H1 (cell line): ENCODE results near the gene NFAT5. TPM values are rescaled to one million over a fixed set of nuclear protein-coding genes. Genes with fewer than 3 reads are reported as not detected.

Source experiments
- CTCF ChIA-PET: fragments of 300-600 bp; sonication (Branson Sonifier 250); formaldehyde crosslinking; loops from one replicate; lab custom pipeline; 2021; ENCODE audit not compliant: partially characterized antibody; lab: Charles Lee
- POLR2A ChIA-PET: fragments of 300-600 bp; sonication (Branson Sonifier 250); formaldehyde crosslinking; loops from one replicate; lab custom pipeline; 2021; ENCODE audit warnings: inconsistent platforms; ENCODE audit not compliant: partially characterized antibody; lab: Charles Lee
- DNase-seq, 2 experiments: peaks; one replicate each; pipeline versions ENCODE4 v3.0.0 to v3.0.0-alpha.2; 2010 to 2022; ENCODE audit warnings: low spot score in 2 of 2, low read depth in 1 of 2, mixed read lengths in 1 of 2
- FAIRE-seq: peaks from 2 replicates; lab custom pipeline; 2011; peaks lifted over from hg19 to GRCh38; lab: Jason Lieb, UNC
- H2AFZ ChIP-seq: 2 replicates; pipeline ENCODE4 v1.8.1; 2012; ENCODE audit warnings: low read length, inconsistent platforms
- H2AK5ac ChIP-seq: 2 replicates; pipeline ENCODE4 v1.6.1; 2013; ENCODE audit warnings: low read depth, low read length
- H2BK120ac ChIP-seq: replicated peaks from 2 replicates; pipeline ENCODE3; 2013; ENCODE audit warnings: low read depth, low read length, inconsistent platforms
- H2BK12ac ChIP-seq: 2 replicates; pipeline ENCODE4 v1.6.1; 2013; ENCODE audit warnings: low read depth, low read length
- H2BK15ac ChIP-seq: 2 replicates; pipeline ENCODE4 v1.6.1; 2013; ENCODE audit warnings: low read length
- H2BK20ac ChIP-seq: 2 replicates; pipeline ENCODE4 v1.6.1; 2013; ENCODE audit warnings: low read length
- H2BK5ac ChIP-seq: 2 replicates; pipeline ENCODE4 v1.6.1; 2013; ENCODE audit warnings: low read depth, low read length
- H3K14ac ChIP-seq: 2 replicates; pipeline ENCODE4 v1.6.1; 2013; ENCODE audit warnings: inconsistent platforms; ENCODE audit not compliant: insufficient read length
- H3K18ac ChIP-seq: 2 replicates; pipeline ENCODE4 v1.6.1; 2013; ENCODE audit warnings: low read length; ENCODE audit errors: extremely low read depth
- H3K23ac ChIP-seq: 2 replicates; pipeline ENCODE4 v1.6.1; 2013; ENCODE audit warnings: inconsistent platforms; ENCODE audit not compliant: insufficient read length
- H3K23me2 ChIP-seq: 2 replicates; pipeline ENCODE4 v1.6.1; 2013; ENCODE audit warnings: low read depth, low read length
- H3K27ac ChIP-seq: 2 replicates; pipeline ENCODE4 v1.6.1; 2011; ENCODE audit warnings: low read depth, low read length, inconsistent platforms
- H3K27me3 ChIP-seq, 4 experiments: replicated peaks in 1 of 4; 1 replicate in 1 of 4; 2 replicates in 3 of 4; pipeline versions ENCODE4 v1.6.1 to v1.8.1; 2011 to 2013; ENCODE audit warnings: low read length in 3 of 4, mild to moderate bottlenecking in 3 of 4, inconsistent platforms in 2 of 4, mixed read lengths in 2 of 4, moderate library complexity in 1 of 4; ENCODE audit not compliant: control insufficient read depth in 3 of 4, insufficient read depth in 3 of 4; ENCODE audit errors: extremely low read depth in 1 of 4
- H3K36me3 ChIP-seq, 4 experiments: 2 replicates each; pipeline versions ENCODE4 v1.6.1 to v1.8.1; 2011 to 2013; ENCODE audit warnings: mild to moderate bottlenecking in 4 of 4, low read length in 3 of 4, moderate library complexity in 2 of 4, control low read depth in 1 of 4, inconsistent platforms in 1 of 4; ENCODE audit not compliant: insufficient read depth in 4 of 4, control insufficient read depth in 2 of 4
- H3K4ac ChIP-seq: replicated peaks from 2 replicates; pipeline ENCODE3; 2013; ENCODE audit warnings: low read length, low read depth, mixed read lengths, inconsistent platforms; ENCODE audit not compliant: insufficient read length
- H3K4me1 ChIP-seq, 4 experiments: replicated peaks in 1 of 4; 1 replicate in 1 of 4; 2 replicates in 3 of 4; pipeline versions ENCODE4 v1.6.1 to v1.8.1; 2011 to 2013; ENCODE audit warnings: low read length in 3 of 4, inconsistent platforms in 2 of 4, mixed read lengths in 1 of 4; ENCODE audit not compliant: insufficient read depth in 4 of 4, control insufficient read depth in 3 of 4
- H3K4me2 ChIP-seq, 2 experiments: 2 replicates each; pipeline versions ENCODE4 v1.6.1 to v1.8.1; 2011 to 2013; ENCODE audit warnings: low read depth in 2 of 2, low read length in 2 of 2, control low read depth in 1 of 2, inconsistent platforms in 1 of 2, mild to moderate bottlenecking in 1 of 2; ENCODE audit not compliant: insufficient read depth in 1 of 2
- H3K4me3 ChIP-seq, 4 experiments: fragments of 200-600, 300-600 bp in 1 of 4; sonication (generic), shearing (Covaris generic), sonication (Bioruptor Twin) in 1 of 4; 2 replicates each; pipeline versions ENCODE4 v1.5.1 to v1.8.1; 2011 to 2016; ENCODE audit warnings: low read length in 4 of 4, low read depth in 3 of 4, control low read depth in 2 of 4, inconsistent platforms in 2 of 4, mild to moderate bottlenecking in 2 of 4, mixed read lengths in 1 of 4, moderate library complexity in 1 of 4; ENCODE audit not compliant: insufficient read depth in 2 of 4; ENCODE audit errors: extremely low read depth in 1 of 4
- H3K56ac ChIP-seq: replicated peaks from 2 replicates; pipeline ENCODE3; 2013; ENCODE audit warnings: low read depth, mild to moderate bottlenecking, mixed read lengths, low read length, inconsistent platforms; ENCODE audit not compliant: insufficient read length
- H3K79me1 ChIP-seq: 2 replicates; pipeline ENCODE4 v1.6.1; 2013; ENCODE audit warnings: low read depth, low read length, control low read depth
- H3K79me2 ChIP-seq, 2 experiments: 2 replicates each; pipeline versions ENCODE4 v1.6.1 to v1.8.1; 2012 to 2013; ENCODE audit warnings: low read length in 2 of 2, mild to moderate bottlenecking in 2 of 2, inconsistent platforms in 1 of 2; ENCODE audit not compliant: insufficient read depth in 2 of 2, control insufficient read depth in 1 of 2
- H3K9ac ChIP-seq, 4 experiments: replicated peaks in 1 of 4; 1 replicate in 1 of 4; 2 replicates in 3 of 4; pipeline versions ENCODE4 v1.6.1 to v1.8.1; 2011 to 2013; ENCODE audit warnings: low read depth in 3 of 4, low read length in 3 of 4, control low read depth in 2 of 4, mild to moderate bottlenecking in 2 of 4, moderate library complexity in 2 of 4, inconsistent platforms in 1 of 4; ENCODE audit errors: extremely low read depth in 1 of 4
- H3K9me3 ChIP-seq, 2 experiments: 2 replicates each; pipeline versions ENCODE4 v1.6.1 to v1.8.1; 2012 to 2013; ENCODE audit warnings: mild to moderate bottlenecking in 2 of 2, moderate library complexity in 2 of 2, control low read depth in 1 of 2, inconsistent platforms in 1 of 2, low read depth in 1 of 2, low read length in 1 of 2, mixed read lengths in 1 of 2; ENCODE audit not compliant: insufficient read depth in 2 of 2
- H4K20me1 ChIP-seq, 2 experiments: replicated peaks in 1 of 2; 2 replicates each; pipeline versions ENCODE3 to v1.8.1; 2011 to 2013; ENCODE audit warnings: inconsistent platforms in 2 of 2, low read length in 2 of 2, mild to moderate bottlenecking in 1 of 2; ENCODE audit not compliant: insufficient read depth in 2 of 2, control insufficient read depth in 1 of 2
- H4K5ac ChIP-seq: 2 replicates; pipeline ENCODE4 v1.6.1; 2013; ENCODE audit warnings: low read length, low read depth, mixed read lengths, inconsistent platforms; ENCODE audit not compliant: insufficient read length
- H4K8ac ChIP-seq: 2 replicates; pipeline ENCODE4 v1.8.0; 2013; ENCODE audit warnings: mild to moderate bottlenecking, moderate library complexity, low read length, inconsistent platforms; ENCODE audit not compliant: insufficient read depth; ENCODE audit errors: extremely low read depth
- H4K91ac ChIP-seq: replicated peaks from 2 replicates; pipeline ENCODE3; 2013; ENCODE audit warnings: low read length, mixed read lengths, inconsistent platforms; ENCODE audit not compliant: insufficient read length
- CHD1 ChIP-seq: IDR thresholded peaks from 2 replicates; pipeline ENCODE4 v1.6.1; 2012; ENCODE audit warnings: low read depth, low read length, improper control_type of control experiment
- JUN ChIP-seq: IDR thresholded peaks from 2 replicates; pipeline ENCODE4 v1.6.1; 2011; ENCODE audit warnings: low read depth, mild to moderate bottlenecking, improper control_type of control experiment, low read length
- POU5F1 ChIP-seq: IDR thresholded peaks from 2 replicates; pipeline ENCODE4 v1.6.1; 2011; ENCODE audit warnings: low read depth, mild to moderate bottlenecking, low read length, moderate library complexity
- RAD21 ChIP-seq, 2 experiments: IDR thresholded peaks in 1 of 2; conservative IDR thresholded peaks in 1 of 2; 2 replicates each; pipeline ENCODE4 v1.6.1; 2011; ENCODE audit warnings: low read depth in 2 of 2, low read length in 2 of 2, improper control_type of control experiment in 1 of 2, inconsistent platforms in 1 of 2, mild to moderate bottlenecking in 1 of 2, moderate library complexity in 1 of 2
- TAF1 ChIP-seq: IDR thresholded peaks from 2 replicates; pipeline ENCODE4 v1.6.1; 2011; ENCODE audit warnings: mild to moderate bottlenecking, low read depth, low read length
- WGBS, 2 experiments: shearing (Covaris generic) in 1 of 2; methylation state at CpG; one replicate each; pipeline versions ENCODE4 v1.1.6 to v1.1.7; 2013 to 2015; ENCODE audit warnings: low lambda C conversion rate in 2 of 2, mixed read lengths in 2 of 2, inconsistent platforms in 1 of 2, low coverage in 1 of 2, missing lambda C conversion rate in 1 of 2; ENCODE audit not compliant: insufficient replicate concordance in 2 of 2, insufficient coverage in 1 of 2, insufficient read length in 1 of 2; ENCODE audit errors: extremely low coverage in 1 of 2, missing lambda C conversion rate in 1 of 2; 5-methylcytosine and 5-hydroxymethylcytosine counted together
- polyA plus RNA-seq, 7 experiments: library from polyadenylated mRNA; depleted of rRNA in 3 of 7; stranded (reverse) in 5 of 7; unstranded in 2 of 7; fragments of >200 nt in 5 of 7; fragments of 200-250 nt in 2 of 7; gene quantifications; 1 replicate in 5 of 7; 2 replicates in 1 of 7; 4 replicates in 1 of 7; pipeline versions ENCODE4 v1.2.1 to v1.2.3, GENCODE V29; 2011 to 2013; ENCODE audit warnings: missing spikeins in 2 of 7, mixed read lengths in 2 of 7
- total RNA-seq: library from RNA; stranded (reverse); fragmentation: NEBNext Ultra II Directional; extraction: Animal tissue kit (Norgen Biotek cat#: 25700); gene quantifications from 2 replicates; pipeline ENCODE4 v1.2.1, GENCODE V29; 2021

Gene NFAT5
- total and polyA plus RNA-seq, 2 of the 8 experiments (the other 6 are each of a cell fraction or from before 2014, with no cell fraction given): 8.9 to 29.0 TPM

DNA sequence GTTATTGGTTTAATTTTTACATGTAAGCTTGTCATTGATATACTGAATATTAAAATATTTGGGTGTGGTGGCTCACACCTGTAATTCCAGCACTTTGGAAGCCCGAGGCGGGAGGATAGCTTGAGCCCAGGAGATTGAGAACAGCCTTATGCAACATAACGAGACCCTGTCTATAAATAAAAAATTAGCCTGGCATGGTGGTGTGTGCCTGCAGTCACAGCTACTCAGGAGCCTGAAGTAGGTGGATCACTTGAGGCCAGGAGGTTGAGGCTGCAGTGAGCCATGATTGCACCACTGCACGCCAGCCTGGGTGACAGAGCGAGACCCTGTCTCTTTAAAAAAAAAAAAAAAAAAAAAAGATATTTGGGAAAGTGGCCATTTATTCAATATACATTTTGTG, 32.3 kb downstream of the NFAT5 start:
- H3K56ac ChIP-seq: no peak overlapping the region
- H3K79me1 ChIP-seq: no peaks in the 10 kb centered on the region
- no peak overlapping the region for H3K4me2 ChIP-seq
- H3K9me3 ChIP-seq: no peaks in the 10 kb centered on the region
- H3K23me2 ChIP-seq: no peaks in the 10 kb centered on the region
- H2BK12ac ChIP-seq: no peak overlapping the region
- H3K4me3 ChIP-seq: no peak overlapping the region
- no peak for FAIRE-seq
- H3K79me2 ChIP-seq: peaks cover 0 to 30% of the 10 kb centered on the region in 2 experiments; a peak in 2 of 4 replicates
- 94% methylated on average over 5 of the region's 5 CpGs; no CpG with 5 or more reads in 1 of the 2 experiments for WGBS, 2 experiments
- H3K27me3 ChIP-seq: no peaks in the 10 kb centered on the region
- H3K9ac ChIP-seq: no peak overlapping the region
- H3K36me3 ChIP-seq: no peaks in the 10 kb centered on the region
- ChIA-PET POLR2A (no interaction called here), CTCF (interaction anchor here (0.6 to 2.1 kb wide), 4 partner anchors 30 to 111 kb away, joined by 3 to 8 read pairs (median 3); no protein-coding TSS in a partner anchor)
- H3K18ac ChIP-seq: no peak overlapping the region
- H3K27ac ChIP-seq: no peak overlapping the region
- no peak overlapping the region for H2BK20ac ChIP-seq
- H3K4me1 ChIP-seq: no peaks in the 10 kb centered on the region
- peaks cover 0 to 2% of the 10 kb centered on the region in 2 experiments for H4K20me1 ChIP-seq
- no peak overlapping the region for H4K5ac ChIP-seq
- no peak overlapping the region for H2BK120ac ChIP-seq
- H4K91ac ChIP-seq: no peak overlapping the region
- H4K8ac ChIP-seq: no peak overlapping the region
- H3K23ac ChIP-seq: no peak overlapping the region
- H3K4ac ChIP-seq: no peak overlapping the region
- no peak overlapping the region for H2BK15ac ChIP-seq
- DNase-seq: no peak
- H3K14ac ChIP-seq: no peak overlapping the region
- H2AFZ ChIP-seq: no peak overlapping the region
- no peak overlapping the region for H2BK5ac ChIP-seq
- no peak overlapping the region for H2AK5ac ChIP-seq
- TF ChIP-seq TAF1 (no peak), CHD1 (no peak), RAD21 (IDR thresholded peaks at IDR 0.05 in 1 of 2, conservative IDR thresholded peaks at IDR 0.05 in 1 of 2; ENCODE audit: low read depth in 2 of 2, low read length in 2 of 2) (no peak), POU5F1 (no peak), JUN (no peak)
